ENCODE measurements around the gene WDR74. TPM values are rescaled to one million over a fixed set of nuclear protein-coding genes. Genes with fewer than 3 reads are reported as not detected.

Gene WDR74
- total and polyA plus RNA-seq, 9 of the 15 experiments (the other 6 are each of a cell fraction or from before 2014, with no cell fraction given): 32.7 to 210 (median 114) TPM

DNA sequence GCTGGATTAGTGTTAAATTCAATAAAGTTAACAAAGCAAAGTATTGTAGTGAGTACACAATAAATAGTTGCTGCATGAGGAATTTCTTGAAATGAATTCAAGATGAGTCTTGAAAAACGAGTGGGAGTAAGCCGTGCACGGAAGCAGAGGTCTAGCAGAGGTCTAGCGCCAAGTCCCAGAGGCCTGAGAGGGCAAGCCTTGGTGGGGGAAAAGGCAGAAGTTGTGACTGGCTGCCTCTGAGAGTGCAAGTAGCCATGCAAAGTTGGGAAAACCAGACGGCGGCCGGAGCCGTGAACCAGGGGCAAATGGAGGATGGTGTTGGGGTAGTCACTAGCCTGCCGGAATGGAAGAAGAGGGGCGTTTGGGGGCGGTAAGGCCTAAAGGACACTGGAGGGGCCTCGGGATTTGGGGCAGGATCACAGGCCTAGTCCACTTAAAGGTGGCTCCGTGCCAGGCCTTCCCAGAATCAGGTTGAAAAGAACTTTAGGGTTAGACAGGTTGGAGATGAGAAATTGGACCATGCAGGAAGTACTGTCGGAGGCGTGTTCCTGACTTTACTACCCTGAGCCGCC is 40.9 kb upstream of the WDR74 start (continued):
- no peak for TF ChIP-seq ZNF318 (IDR thresholded peaks at IDR 0.05; ENCODE audit: borderline replicate concordance in 1 of 2, low read depth in 1 of 2)
- no peak for TF ChIP-seq FUS (optimal IDR thresholded peaks at IDR 0.05; ENCODE audit: low read depth, low read length)
- no peak for TF ChIP-seq ZNF398 (CRISPR knock-in tag; IDR thresholded peaks at IDR 0.05)
- no peak for TF ChIP-seq ZNF696 (CRISPR knock-in tag; conservative IDR thresholded peaks at IDR 0.05)
- TF ChIP-seq ZHX1 (conservative IDR thresholded peaks at IDR 0.05; ENCODE audit: low read length): no peak
- no peak for TF ChIP-seq MTA3 (IDR thresholded peaks at IDR 0.05; ENCODE audit: borderline replicate concordance)
- TF ChIP-seq, protein P1, sequence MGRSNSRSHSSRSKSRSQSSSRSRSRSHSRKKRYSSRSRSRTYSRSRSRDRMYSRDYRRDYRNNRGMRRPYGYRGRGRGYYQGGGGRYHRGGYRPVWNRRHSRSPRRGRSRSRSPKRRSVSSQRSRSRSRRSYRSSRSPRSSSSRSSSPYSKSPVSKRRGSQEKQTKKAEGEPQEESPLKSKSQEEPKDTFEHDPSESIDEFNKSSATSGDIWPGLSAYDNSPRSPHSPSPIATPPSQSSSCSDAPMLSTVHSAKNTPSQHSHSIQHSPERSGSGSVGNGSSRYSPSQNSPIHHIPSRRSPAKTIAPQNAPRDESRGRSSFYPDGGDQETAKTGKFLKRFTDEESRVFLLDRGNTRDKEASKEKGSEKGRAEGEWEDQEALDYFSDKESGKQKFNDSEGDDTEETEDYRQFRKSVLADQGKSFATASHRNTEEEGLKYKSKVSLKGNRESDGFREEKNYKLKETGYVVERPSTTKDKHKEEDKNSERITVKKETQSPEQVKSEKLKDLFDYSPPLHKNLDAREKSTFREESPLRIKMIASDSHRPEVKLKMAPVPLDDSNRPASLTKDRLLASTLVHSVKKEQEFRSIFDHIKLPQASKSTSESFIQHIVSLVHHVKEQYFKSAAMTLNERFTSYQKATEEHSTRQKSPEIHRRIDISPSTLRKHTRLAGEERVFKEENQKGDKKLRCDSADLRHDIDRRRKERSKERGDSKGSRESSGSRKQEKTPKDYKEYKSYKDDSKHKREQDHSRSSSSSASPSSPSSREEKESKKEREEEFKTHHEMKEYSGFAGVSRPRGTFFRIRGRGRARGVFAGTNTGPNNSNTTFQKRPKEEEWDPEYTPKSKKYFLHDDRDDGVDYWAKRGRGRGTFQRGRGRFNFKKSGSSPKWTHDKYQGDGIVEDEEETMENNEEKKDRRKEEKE (IDR thresholded peaks at IDR 0.05; ENCODE audit: borderline replicate concordance in 1 of 2, control insufficient read depth in 1 of 2, low read depth in 2 of 2, low read length in 1 of 2): no peak

Measured in K562 (cell line).